ENCODE measurements around the gene EPHA2.

The EPHA2 gene

DNA sequence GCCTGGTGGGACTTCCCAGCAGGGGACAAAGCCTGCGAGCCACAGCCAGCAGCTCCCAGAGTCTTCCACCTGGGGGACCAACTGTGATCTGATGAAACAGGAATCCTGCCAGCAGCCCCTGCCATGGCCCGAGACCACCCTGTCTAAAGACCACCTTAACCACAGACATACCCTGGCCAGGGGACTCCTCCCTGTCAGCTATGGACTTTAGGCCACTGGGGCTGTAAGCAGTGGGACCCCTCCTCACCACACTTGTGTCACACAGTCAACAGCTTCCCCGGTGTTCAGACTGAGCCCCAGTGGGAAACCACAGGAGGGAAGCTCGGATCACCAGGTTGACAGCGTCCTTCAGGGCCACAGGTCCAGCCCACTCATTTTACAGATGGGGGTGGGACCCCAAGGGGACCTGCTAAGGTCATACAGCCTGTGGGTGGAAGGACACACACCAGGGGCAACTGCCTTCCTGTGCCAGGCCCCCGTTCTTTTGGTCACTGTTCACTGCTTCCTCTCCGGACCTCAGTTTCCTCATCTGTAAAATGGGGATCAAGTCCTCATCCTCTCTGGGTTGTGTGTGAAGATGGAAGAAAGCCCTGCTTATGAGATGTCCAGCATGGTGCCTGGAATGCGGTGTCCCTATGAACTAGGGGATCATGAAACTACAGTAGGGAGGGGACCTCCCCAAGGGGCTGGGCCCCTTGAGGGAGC, 11.4 kb downstream of the EPHA2 start:
- peak overlapping the region; percentile 99 for H3K27ac ChIP-seq
- CTCF ChIA-PET = interaction anchor here (0.6 to 1.4 kb wide), 5 partner anchors 10 to 71 kb away, joined by 3 to 7 read pairs (median 5); partner anchors contain the start of gene FAM131C
- DNase-seq (ENCODE audit: low spot score) = no peak

DNA sequence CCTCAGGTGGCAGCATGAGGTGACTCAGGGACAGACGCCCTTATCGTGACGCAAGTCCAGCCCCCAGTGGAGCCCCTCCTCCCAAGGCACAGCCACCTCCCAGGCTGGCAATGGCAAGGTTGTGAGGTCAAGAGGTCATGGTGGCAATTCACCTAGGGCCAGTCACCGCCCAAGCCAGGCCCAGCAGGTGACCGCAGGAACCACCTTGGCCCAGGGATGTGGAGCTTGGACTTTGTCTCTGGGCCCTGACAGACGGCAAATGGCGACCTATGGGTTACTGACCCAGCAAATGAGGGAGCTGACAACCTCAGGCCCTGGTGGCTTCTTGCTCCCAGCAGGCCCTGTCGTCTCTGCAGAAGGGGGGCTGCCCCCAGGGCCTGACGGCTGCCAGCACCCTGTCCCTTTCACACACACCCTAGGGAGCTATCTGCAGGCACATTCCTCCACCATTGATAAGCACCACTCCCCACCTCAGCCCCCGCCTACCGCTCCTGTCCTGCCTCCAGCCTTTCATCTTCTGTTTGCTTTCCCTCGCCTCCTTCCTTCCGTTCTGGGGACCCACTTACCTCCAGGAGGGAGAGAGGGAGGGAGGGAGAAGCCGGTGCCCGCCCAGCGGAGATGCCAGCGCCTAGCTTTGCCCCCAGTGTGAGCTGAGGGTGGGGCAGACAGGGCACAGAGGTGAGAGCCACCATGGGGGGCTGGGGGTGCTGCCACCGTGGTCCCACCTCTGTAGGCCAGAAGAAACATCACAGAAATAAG, 12.1 kb downstream of the EPHA2 start:
- CTCF ChIA-PET = interaction anchor here (1.2 to 1.4 kb wide), 3 partner anchors 43 to 65 kb away, joined by 3 to 7 read pairs (median 6); no protein-coding TSS in a partner anchor
- TF ChIP-seq, protein P1, sequence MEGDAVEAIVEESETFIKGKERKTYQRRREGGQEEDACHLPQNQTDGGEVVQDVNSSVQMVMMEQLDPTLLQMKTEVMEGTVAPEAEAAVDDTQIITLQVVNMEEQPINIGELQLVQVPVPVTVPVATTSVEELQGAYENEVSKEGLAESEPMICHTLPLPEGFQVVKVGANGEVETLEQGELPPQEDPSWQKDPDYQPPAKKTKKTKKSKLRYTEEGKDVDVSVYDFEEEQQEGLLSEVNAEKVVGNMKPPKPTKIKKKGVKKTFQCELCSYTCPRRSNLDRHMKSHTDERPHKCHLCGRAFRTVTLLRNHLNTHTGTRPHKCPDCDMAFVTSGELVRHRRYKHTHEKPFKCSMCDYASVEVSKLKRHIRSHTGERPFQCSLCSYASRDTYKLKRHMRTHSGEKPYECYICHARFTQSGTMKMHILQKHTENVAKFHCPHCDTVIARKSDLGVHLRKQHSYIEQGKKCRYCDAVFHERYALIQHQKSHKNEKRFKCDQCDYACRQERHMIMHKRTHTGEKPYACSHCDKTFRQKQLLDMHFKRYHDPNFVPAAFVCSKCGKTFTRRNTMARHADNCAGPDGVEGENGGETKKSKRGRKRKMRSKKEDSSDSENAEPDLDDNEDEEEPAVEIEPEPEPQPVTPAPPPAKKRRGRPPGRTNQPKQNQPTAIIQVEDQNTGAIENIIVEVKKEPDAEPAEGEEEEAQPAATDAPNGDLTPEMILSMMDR (conservative IDR thresholded peaks at IDR 0.05; ENCODE audit: low read depth) = no peak
- DNase-seq (ENCODE audit: low spot score) = peak; percentile 95
- peak overlapping the region; percentile 99 for H3K27ac ChIP-seq
- POLR2A ChIA-PET (ENCODE audit: low non-redundant PET) = interaction anchor here (1.3 kb wide), 1 partner anchor 11 kb away, joined by 5 read pairs; no protein-coding TSS in a partner anchor

More for the DNA sequence above, 11.4 kb downstream of the EPHA2 start:
- POLR2A ChIA-PET (ENCODE audit: low non-redundant PET) = interaction anchor here (1.3 kb wide), 1 partner anchor 11 kb away, joined by 5 read pairs; no protein-coding TSS in a partner anchor
- TF ChIP-seq, protein P1 (conservative IDR thresholded peaks at IDR 0.05; ENCODE audit: low read depth) = no peak

DNA sequence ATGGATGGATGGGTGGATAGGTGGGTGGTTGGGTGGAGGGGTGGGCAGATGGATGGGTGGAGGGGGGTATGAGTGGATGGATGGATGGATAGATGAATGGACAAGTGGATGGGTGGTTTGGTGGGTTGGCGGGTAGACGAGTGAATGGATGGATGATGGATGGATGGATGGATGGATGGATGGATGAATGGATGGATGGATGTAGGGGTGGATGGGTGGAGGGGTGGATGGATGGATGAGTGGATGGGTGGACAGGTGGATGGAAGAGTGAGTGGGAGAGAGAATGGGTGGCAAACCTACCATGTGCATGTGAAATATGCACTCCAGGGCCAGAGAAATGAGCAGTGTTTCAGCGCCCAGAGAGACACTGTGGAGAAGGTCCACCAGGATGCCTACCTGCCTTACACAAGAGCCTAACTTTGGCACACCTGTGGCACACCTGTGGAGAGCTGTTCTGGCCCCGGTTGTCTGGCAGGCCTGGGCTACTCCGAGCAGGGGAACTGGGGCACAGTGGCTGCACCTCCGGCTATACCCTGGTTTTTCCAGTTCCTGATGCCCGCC, 12.8 kb downstream of the EPHA2 start:
- CTCF ChIA-PET = interaction anchor here (1.2 kb wide), 1 partner anchor 44 kb away, joined by 3 read pairs; no protein-coding TSS in a partner anchor
- POLR2A ChIA-PET (ENCODE audit: low non-redundant PET) = no interaction called here
- H3K27ac ChIP-seq = peak overlapping the region; percentile 99
- TF ChIP-seq, protein P1 (conservative IDR thresholded peaks at IDR 0.05; ENCODE audit: low read depth) = no peak
- DNase-seq (ENCODE audit: low spot score) = no peak

DNA sequence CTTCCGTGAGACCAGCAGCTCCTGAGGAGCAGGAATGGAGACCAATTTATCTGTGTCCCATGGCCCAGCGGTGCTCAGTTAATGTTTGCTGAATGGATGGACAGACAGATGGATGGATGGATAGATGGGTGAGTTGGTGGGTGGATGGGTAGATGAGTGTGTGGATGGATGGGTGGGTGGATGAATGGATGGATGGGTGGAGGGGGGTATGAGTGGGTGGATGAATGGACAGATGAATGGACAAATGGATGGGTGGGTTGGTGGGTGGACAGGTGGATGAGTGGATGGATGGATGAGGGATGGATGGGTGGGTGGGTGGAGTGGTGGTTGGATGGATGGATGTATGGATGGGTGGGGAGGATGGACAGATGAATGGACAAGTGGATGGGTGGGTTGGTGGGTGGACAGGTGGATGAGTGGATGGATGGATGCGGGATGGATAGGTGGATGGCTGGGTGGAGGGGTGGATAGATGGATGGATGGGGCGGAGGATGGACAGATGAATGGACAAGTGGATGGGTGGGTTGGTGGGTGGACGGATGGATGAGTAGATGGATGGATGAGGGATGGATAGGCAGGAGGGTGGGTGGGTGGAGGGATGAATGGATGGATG, 13.4 kb downstream of the EPHA2 start:
- H3K27ac ChIP-seq = peak overlapping the region; percentile 99
- CTCF ChIA-PET = interaction anchor here (1.1 kb wide), 1 partner anchor 21 kb away, joined by 3 read pairs; no protein-coding TSS in a partner anchor
- POLR2A ChIA-PET (ENCODE audit: low non-redundant PET) = no interaction called here
- TF ChIP-seq, protein P1 (conservative IDR thresholded peaks at IDR 0.05; ENCODE audit: low read depth) = no peak
- no peak for DNase-seq (ENCODE audit: low spot score)

DNA sequence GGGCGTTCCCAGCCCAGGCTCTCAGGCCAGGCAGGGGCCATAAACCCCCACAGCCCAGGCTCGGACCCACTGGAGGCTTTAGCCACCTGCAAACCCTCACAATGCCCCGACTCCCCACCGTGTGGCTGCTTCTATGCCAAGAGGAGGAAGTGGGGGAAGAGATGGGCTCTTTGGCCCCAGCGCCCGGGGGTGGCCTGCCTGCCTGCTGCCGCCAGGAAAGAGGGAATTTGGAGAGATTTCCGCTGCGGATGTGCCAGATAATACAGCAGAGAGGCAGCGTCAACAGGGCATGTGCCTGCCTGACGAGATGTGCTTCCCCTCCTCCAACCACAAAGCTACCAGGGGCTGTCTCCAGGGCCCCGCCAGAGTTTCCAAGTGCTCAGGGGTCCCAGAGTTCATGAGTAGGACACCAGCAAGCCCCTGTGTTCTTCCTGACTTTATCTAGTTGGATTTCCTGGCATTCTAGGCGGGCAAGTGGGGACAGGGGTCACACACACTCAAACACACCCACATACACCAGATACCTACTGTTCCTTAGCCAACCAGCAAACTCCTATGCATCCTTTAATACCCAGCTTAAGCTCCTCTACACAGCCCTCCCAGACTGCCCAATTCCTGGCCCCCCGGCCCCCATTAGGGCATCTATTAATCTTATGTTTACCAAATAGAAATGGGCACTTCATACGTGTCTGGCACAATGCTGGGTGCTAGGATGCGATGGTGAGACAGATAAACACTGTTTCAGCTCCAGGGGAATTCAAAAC, 14.1 kb downstream of the EPHA2 start:
- ChIA-PET POLR2A (ENCODE audit: low non-redundant PET) (no interaction called here), CTCF (interaction anchor here (1.1 kb wide), 1 partner anchor 20 kb away, joined by 3 read pairs; no protein-coding TSS in a partner anchor)
- TF ChIP-seq, protein P1 (conservative IDR thresholded peaks at IDR 0.05; ENCODE audit: low read depth) = no peak
- DNase-seq (ENCODE audit: low spot score) = no peak
- peak overlapping the region; percentile 99 for H3K27ac ChIP-seq
